ENCODE data around the gene NDST1.

NDST1 gene

DNA sequence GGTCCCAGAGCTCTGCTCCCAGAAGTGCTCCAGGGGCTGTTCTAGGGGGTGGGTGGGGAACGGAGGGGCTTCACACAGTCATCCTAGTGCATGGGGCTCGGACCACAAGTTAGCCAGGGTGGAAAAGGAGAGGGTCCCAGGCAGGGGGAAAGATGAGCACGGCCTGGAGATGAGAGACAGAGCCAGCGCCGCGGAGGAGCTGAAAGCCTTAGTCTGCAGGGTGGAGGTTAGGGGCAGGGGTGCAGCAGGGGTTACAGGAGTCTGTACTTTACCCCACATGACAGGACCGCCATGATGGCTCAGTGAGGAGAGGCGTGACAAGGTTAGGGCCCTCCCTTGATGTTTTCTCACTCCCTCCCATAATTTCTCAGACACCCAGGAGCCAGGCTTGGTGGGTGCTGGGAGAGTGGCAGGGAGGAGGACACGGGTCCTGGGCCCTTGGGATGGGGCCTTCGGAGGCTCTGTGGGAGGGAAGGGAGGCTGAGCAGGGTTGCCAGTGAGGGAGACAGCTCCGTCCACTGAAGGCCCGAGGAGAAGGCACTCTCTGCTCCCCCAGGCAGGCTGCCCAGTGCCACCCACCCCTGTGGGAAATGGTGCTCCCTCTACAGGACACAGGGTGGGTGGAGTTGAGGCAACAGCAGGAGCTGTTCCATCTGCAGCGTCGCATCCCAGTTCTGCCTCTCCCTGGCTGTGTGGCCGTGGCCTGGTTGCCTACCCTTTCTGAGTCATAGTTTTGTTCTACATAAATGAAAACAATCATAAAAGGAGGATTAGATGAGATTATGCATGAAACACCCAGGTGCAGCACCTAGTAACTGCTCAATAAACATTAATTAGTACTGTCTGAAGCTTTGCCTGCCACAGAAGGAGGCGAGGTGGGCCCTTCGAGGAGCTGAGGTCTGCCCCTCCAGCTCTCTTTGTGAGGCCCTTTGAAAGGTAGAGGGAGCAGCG is 66.2 kb downstream of the NDST1 start:
- DNase-seq, result no peak

DNA sequence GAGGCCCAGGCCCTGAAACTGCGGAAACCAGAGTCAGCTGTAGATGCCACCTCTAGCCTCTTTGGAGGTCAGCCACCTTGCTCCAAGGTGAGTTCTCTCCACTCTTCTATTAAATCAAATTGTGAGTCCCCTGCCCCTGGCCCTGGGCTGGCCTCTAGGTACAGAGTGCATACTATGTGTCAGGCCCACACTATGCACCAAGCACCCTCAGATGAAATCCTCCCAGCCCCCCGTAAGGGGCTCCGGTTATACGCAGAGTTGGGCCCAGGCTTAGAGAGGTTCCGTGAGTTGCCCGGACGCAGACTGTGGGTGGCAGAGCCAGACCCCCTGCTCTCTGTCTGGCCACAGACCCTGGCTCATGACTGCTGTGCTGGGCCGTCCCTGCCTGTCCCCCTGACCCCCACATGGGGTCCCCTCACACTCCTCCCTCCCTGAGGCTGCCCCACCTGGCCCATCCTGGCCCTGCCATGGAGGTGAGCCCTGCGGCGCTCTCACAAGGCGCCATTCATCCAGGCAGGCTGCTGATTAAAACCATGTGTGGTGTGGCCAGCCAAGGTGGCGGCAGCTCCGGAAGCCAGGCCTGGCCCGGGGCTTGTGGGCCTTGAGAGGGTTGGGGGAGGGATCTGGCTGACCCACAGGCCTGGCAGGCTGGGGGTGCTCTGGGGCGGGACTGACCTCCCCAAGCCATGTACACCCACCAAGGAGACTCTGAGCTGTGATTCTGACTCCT is 67.1 kb downstream of the NDST1 start:
- DNase-seq, result no peak

DNA sequence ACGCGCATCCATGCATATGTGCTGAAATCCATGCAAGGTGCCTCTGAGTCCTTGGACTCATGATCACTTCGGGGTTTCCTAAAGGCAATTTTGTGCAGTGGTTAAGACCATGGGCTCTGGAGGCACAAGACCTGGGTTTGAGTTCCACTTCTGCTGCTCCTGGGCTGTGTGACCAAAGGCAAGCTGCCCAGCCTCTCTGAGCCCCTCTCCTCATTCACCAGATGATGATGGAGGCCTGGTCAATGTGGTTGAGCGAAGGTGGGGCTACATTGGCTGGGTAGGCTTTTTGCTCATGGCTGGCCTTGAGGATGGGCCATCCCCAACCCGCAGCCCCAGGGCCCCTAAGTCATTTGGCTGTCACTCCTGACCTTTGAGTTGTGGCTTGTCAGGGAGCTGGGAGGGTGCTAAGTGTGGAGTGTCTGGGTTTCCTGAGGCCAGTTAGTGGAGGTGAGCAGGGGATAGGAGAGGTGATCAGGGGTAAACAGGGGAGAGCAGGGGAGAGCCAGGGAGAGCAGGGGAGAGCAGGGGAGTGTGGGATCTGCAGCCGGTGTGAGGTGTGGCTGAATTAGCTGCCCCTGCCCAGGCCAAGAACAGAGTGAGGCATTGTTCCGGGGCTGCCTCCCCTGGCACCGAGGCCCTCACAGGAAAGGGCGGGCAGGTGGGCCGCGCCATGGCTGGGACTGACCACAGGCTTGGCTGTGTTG is 68.0 kb downstream of the NDST1 start:
- DNase-seq, result no peak

DNA sequence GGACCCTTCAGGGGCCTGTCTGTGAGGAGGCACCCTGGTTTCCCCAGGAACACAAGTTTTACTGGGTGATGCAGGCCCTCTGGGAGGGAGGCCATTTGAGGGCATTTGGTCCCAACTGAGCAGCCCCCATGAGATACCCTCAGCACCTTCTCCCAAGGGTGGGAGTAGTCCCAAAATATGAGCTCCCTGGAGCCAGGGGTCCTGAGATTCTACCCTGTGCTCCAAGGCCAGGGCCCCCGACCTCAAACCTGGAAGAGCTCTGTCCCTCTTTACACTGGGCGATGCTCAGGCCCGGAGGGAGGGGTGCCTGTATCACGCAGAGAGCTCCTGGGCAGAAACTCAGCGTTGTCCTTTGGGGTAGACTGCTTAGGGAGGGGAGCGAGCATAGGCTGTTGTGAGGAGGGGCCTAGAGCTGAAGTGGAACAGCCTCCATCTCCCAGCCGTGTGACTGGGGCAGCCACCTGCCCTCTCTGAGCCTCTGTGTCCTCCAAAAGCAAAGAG is 68.6 kb downstream of the NDST1 start:
- DNase-seq, result no peak

DNA sequence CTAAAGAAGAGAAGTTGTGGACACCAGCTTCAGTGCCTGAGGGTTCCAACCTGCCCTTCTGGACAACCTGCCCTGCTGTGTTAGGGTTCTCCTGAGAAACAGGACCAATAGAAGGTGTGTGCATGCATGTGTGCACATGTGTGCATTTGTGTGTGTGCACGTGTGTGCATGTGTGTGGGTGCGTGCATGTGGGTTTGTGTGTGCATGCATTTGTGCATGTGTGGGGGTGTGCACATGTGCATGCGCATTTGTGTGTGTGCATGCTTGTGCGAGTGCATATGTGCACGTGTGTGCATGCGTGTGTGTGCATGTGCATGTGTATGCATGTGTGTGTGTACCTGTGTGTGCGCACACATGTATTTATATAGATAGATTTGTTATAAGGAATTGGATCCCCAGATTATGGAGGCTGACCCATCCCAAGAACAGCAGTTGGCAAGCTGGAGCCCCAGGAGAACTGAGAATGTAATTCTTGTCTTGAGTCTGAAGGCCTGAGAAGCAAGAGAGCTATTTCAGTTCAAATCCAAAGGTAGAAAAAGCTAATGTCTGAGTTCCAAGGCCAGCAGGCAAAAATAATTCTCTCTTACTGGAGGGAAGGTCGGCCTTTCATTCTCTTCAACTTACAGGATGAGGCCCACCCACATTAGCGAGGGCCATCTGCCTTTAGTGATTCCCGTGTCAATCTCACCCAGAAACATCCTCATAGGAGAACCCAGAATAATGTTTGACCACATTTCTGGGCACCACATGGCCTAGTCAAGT is 69.6 kb downstream of the NDST1 start:
- DNase-seq, result no peak

DNA sequence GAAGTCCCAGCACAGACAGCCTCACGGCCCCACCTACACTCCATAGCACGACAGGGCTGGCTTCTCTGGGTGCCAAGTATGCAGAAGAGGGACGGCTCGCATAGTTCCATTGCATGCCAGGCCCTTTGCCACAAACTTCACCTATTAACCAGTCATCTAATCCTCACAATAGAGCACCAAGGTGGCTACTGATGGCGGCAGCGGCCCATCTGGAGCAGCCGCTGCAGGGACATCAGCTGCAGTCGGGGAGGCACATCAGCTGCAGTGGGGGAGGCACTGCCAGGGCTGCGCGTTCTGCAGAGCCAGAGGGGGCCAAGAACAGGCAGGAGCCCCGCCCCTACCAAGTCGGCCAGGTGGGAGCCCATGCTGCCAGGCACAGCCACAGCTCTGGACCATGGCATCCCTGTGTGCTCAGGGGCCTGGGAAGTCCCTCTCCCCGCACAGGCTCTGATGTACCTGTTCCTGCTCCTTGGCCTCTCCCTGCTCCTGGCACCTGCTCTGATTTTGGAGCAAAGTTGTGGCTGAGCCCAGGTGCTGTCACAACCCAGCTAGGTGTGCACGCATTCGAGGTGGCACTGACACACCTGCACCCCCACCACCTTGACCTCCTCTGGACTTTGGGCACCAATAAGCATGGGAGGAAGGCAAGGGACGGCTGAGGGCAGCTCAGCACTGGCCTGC is 71.0 kb downstream of the NDST1 start:
- DNase-seq, result no peak

DNA sequence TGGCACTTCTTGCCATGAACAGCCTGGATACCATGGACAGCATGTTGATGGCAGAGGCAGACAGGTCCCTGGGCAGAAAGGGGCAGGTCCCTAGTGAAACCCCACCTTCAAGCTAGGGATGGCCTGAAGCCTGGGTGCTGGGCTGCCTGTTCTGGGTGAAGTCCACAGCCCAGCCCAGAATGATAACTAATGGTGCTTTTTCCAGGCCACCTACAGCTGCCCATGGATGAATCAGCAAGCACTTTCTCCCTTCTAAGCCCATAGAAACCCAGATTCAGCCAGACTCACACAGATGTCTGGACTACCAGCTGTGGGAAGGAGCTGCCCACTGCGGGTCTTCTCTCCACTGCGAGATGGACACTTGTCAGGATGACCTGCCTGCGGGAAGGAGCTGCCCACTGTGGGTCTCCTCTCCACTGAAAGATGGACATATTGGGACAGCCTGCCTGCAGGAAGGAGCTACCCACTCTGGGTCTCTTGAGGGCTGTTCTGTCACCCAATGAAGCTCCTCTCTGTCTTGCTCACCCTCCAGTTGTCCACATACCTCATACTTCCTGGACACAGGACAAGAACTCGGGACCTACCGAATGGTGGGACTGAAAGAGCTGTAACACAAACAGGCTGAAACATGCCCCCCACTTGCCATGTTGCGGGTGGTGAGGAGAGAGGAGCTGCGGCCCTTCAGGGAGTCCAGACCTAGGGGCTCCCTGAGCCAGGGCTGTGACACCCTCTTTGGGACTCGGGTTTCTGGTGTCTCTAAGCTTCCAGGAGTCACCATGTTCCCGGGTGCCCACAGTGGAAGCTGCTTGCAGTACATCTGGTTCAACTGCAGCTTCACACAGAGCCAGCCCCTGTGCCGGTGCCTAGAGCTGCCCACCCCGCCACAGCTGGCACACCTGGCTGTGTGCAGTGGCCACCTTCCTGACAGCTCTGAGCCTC is 71.8 kb downstream of the NDST1 start:
- no peak for DNase-seq

DNA sequence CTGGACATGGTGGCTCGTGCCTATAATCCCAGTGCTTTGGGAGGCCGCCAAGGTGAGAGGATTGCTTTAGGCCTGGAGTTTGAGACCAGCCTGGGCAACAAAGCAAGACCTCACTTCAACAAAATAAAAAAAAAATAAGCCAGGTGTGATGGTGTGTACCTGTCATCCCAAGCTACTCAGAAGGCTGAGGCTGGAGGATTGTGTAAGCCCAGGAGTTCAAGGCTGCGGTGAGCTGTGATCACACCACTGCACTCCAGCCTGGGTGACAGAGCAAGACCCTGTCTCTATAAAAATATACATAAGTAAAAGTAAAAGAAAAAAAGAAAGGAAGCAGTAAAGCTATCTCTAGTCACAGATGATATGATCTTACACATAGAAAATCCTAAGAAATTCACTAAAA is 73.0 kb downstream of the NDST1 start:
- no peak for DNase-seq

DNA sequence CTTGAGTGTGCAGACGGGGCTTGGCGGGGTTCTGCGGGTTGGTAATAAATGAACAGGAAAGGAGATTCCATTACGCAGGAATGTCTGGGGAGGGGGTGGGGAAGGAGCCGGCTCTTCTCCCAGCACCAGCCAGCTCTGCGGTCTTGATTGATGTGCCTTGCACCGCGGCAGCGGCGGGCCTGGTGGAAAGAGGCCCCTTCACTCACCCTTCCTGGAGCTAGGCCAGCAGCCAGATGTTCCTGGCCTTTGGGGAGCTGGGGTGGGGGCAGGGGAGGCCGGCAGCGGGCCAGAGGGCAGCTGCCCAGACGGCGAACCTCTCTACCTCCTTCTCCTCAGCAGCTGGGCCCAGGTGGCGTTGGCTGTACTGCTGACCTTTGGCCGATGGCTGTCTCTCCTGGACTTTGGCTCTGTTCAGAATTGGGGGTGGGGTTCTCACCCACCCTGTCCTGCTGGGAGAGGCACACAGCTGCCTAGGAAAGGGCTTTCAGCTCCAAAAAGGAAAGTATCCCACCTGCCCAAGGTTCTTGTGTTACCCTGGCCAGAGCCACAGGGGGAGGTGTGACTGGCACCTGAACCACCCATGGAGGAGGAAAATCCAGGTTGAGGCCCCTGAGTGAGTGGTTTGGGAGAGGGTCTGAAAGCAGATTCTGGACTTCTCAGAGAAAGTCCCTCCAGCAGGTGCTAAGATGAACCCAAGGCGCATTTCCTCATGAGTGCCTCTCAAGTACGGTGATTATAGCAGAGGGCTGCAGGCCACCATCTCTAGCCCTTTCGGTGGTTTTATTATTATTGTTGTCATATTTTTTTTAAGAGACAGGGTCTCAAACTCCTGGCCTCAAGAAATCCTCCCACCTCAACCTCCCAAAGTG is 74.5 kb downstream of the NDST1 start:
- no peak for DNase-seq

DNA sequence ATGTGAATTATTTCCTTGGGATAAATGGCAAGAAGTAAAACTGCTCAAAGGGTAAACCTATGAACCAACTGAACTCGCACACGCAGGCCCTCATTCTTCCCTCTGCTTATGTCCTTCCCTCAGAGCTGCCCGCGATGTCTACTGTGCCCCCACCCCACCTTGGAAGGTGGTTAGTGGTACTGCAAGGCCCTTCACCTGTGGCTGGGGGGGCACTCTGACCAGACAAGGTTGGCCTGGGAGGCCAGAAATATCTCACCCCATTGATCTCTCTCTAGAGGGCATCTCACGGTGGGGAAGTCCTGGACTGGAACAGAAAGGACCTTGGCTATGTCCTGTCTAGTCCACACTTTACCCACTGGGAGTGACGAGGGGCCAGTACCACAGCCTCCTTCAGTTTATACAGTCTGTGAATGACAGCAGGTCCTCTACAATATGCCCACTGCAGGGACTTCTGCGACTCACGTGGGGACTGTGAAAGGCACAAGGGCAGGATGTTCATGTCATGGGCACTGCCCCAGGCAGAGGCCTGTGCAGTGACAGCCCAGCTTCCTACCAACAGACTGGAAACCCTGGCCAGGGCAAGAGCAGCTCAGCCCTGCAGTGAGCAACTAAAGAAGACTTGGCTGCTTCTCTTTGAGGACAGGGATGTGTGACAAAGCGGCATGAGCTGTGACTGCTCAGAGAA is 75.8 kb downstream of the NDST1 start:
- DNase-seq, result no peak

DNA sequence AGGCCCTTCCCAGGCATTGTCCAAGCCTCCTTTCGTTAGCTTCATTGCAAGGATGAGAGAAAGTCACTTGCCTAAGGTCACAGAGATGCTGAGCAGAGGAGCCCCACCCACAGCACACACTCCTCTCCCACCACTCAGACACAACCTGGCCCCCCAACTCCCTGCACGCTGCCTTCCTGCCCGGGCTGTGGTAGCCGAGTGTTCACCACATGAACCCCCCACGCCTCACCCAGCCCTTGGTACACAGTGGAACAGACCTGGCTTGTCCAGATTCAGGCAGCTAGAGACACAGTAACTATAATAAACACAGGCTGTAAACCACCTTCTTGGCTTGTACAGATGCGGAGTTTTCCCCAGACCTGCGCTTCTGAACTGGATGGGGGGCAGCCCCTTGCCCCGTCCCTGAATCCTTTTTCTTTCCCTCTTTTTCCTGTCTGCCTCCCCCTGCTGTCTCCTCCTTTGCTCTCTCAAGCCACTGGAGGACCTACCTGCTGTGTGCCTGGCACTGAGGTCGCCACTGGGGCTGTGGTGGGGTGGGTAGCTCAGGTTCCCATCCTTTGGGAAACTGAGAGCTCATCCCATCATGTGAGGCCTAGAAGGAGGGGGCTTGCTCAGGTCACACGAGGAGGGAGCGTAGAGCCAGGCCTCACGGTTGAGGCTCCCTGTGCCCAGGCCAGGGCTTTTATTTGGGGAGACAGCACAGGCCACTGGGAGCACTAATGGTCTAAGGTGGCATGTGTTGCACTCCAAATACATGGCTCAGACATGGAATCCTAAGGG is 76.8 kb downstream of the NDST1 start:
- DNase-seq, result no peak

DNA sequence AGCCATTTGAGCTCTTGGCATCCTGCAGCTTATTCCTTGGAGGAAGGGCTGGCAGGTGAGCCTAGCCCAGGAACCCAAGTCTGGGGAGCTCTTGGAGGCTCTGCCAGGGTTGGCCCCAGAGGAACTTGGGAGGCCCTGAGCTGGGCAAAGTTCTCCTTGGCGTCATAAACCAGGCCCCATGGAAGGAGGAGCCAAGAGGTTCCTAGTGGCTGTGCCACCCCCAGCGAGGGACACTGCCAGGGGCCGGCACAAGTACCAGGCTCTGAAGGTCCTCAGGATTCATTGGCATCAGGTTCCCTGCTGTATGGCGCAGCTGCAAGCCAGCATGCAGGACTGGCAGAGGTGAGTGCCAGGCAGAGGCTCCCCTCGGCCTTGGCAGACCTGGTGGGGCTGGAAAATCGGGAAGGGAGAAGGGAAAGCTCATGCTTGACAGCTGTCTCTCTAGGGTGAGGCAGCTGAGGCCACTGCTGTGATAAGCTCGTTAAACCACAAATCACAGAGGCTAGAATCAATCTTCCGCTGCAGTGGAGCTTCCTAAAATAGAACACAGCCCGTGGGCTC is 77.9 kb downstream of the NDST1 start:
- DNase-seq, result no peak

DNA sequence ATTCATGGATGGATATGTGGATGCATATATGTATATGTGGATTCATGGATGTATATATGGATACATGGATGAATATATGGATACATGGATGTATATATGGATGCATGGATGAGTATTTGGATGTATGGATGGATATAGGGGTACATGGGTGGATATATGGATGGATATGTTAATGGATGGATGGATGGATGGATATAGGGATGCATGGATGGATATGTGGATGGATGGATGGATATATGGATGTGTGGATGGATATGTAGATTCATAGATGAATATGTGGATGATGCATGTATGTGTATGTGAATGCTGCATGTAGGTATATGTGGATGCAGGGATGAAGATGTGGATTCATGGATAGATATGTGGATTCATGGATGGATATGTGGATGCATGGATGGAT is 79.1 kb downstream of the NDST1 start:
- no peak for DNase-seq

DNA sequence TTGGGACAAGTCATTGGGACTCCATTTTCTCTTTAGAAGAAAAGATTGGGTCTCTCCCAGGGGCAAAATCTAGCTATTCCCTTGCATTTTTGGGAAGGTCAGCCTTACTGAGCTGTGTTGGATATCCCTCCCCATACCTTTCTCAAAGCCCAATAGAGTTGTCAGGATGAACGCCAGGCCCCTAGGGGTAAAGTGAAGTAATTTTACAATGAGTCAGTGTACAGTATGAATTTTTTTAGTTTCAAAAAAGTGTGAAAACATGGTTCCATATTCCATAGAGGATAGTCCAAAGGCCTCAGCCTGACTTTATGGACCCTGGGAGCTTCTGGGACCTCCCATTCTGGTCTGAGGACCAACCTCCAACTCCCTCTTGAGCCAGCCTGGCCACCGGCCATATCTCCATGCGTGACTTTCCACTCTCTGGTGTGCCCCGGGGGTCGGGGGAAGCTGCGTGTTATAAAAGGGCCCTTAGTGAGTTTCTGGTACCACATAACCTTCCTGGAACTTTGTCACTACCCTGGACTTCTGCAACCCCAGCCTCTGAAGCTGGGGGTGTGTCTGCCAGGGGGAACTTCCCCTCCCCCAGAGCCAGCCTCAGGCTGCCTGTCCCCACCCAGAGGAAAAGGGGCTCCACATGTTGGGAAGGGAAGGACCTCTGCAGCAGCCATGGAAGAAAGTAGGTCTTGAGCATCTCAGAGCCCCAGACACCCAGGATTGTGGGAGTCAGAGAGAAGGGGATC is 80.1 kb downstream of the NDST1 start:
- DNase-seq, result no peak

DNA sequence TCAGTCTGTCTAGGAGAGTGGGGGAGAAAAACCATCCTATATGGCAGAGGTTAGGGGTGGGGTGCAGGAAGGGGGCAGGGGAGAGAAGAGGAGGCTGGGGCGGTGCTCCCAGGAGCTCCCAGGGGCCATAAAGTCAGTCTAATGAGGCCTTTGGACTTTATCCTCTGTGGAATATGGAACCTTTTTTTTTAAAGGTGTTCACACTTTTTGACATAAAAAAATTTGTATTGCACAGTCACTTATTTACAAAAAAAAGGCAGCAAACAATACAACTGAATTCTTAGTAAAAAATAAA is 80.6 kb downstream of the NDST1 start:
- DNase-seq, result no peak

DNA sequence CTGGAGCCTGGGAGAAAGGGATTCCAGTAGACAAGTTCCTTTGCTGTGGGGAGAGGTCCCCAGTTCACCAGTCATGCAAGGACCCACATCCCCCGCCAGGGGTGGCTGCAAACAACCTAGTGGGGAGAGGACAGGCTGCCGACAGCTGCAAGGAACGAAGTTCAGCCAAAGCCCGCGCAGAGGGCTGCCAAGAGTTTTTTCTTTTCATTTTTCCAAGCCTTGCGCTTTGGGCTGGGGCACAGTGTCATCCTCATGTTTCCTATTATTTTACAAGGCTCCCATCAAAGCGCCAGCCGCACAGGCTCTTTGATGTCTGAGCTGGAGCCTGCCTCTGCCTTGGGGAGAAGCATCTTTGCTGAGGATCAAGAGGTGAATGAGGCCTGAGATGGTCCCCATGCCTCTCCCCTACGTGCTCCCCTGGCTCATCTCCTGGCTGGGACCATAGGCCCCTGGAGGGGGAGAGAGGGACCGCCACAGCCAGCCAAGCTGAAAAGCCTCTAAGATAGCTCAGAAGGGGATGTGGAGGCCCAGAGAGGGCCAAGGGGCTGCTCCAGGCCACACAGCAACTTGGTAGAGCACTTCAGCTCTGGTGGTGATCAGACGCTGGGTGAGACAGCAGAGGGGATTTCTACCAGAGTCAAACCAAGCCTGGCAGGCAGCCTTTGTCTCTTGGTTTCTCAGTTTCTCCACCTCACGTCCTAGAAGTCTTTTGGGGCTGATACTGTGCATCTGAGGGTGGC is 82.1 kb downstream of the NDST1 start:
- no peak for DNase-seq

Measured in activated CD4-positive, alpha-beta T cell treated with anti-CD3 and anti-CD28 coated beads, Interleukin-2, amount 50 U/mL, for 1 hour (primary cell).